Measurements from ENCODE around the gene MCEMP1.

MCEMP1 gene

DNA sequence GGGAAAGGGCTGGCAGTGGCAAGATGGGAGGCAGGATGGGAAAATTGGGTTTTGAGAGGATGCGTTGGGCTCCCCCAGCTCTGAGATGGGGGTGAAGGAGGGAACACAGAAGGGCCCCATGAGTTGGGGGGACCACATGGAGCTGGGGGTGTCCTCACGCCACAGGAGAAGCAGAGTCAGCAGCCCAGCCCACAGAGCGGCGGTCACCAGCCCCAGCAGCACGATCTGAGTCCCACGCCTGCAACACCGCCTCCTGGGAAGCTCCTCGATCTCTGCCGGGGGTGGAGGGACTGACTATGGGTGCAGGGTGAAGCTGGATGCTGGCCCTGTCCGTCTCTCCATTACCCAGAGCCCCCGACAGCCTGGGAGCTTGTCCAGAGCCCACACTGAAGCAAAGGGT is 21.7 kb downstream of the MCEMP1 start:
- no peak for DNase-seq (ENCODE audit: low read depth)

DNA sequence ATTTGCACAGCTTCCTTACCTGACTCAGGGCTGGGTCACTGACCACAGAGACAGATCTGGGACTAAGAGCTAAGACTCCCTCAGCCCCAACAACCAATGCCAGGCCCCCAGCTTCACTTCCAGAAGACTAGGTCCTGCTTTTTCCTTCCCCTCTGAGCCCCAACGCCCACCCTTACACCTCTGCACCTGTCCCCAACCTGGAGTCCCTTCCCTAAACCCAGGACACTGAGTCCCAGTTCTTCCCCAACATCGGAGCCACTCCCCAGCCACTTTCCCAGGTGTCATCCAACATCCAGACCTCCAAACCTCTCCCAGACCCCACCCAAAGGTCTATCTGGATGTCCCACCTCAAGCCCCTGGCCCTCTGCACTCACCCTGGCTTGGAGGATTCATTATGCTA is 22.1 kb downstream of the MCEMP1 start:
- no peak for DNase-seq (ENCODE audit: low read depth)

DNA sequence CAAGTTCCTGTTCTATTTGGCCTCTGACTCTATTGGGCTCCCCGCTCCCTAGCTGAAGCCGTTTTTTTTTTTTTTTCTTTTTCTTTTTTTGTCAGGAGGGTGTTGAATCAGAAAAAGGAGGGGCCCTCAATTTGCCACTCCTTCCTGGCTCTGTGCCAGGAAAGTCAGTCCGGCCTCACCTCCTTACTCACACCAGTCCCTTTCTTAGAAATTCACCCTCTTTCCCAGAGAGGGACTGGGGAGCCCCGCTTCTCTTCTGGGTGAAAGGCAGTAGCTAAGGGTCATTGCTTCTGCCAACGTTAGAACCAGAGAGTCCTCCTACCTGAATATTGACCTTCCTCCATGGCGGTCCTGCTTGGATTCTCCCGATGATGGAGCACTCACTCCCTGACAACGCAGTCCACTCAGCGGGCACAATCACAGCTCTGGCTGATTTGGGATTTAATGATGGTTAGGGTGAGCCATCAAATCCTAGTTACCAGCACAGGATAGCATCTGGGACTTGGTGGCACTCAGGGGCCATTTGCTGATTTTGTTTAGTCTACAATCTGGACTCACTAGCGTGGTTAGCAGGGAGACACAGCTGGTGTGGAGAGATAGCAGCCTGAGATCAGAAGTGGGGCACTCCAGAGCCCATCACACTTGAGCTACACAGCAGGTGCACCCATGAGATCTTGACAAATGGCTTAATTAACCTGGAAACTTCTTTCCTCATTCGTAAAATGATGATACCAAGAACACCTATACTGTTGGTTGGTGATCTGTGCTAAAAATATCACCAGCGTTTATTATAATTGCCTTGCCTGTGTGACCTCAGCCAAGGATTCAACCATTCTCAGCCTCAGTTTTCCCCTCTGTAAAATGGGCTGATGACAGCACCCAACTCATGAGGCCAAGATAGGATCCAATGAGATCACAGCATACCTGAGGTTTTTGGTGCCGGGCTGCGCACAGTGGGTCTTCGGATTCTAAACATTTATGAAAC is 22.8 kb downstream of the MCEMP1 start:
- DNase-seq (ENCODE audit: low read depth): no peak

DNA sequence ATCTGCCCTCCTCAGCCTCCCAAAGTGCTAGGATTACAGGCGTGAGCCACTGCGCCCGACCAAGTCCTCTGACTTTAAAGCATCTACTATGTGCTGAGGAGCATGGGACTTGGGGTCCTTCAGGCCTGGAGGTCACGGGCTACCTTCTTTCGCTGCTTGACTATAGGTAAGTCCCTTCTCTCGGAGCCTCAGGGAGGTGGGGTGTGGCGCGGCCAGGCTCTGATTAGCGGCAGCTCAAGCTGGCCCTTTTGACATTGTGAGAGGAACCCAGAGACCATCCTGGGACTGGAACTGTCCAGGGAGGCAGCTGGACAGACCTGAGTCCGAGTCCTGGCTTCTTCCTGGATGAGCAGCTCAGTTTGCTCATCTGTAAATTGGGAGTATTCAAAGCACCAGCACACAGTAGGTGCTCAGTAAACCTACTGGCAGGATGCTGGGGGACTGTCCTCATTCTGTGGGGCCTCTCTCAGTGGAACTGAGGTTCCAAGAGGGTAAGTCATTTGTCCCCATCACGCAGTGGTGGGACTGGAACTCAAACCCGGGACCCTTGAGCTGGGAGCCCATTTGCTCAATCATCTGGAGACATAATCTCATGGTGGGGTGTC is 24.3 kb downstream of the MCEMP1 start:
- no peak for DNase-seq (ENCODE audit: low read depth)

DNA sequence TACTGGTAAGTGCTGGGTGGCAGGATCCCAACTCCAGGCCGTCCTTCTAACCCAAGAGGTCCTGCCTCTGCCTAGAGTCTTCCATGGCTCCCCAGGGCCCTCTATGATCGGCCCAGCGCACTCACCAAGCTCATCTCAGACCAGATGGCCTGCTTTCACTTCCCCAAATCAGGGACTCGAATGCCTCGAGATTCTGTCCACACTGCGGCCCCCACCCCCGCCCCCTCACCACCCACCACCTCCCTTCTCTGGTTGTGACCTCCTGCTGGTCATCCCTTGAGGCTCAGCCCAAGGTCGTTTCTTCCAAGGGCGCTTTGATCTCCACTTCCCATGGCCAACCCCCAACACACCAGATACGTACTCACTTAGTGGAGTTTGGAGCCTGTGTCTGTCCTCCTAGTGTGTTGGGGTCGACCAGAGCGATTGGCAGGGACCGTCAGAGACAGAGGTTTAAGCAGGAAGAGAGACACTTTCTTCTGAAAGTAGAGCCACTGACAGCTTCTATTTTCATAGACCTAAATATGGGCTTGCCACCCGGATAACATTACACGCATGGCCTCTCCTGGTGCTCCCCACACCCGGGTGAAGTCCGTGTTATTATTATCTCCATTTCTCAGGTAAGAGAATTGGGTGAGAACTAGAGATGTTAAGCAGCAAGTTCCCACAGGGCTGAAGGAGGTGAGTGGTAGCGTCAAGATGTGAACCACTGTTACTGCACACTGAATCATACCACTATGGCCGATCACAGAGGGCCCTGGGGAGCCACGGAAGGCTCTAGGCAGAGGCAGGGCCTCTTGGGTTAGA is 25.0 kb downstream of the MCEMP1 start, which contains the start of gene FCER2:
FCER2 (minus strand) TSS at position 478 of the 804 bp plus-strand sequence. CDS start 2,371 bp downstream, outside the sequence.
- DNase-seq (ENCODE audit: low read depth): no peak

DNA sequence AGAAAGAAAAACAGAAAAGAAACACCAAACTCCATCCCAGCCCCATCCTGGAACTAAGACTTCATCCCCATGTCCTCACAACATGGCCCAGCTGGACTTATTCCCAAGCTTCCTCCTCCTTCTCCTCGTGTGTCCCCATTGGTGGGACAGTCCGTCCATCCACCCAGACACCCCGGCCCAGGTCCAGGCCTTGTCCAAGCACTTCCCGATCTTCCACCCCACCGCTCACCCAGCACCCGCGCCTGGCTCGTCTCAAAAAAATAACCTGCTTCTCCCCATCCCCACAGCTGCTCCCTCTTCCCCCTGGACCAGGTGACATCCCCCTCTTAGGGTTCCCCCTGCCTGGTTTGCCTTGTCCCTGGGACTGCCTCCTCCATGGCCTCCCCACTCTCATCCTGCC is 26.4 kb downstream of the MCEMP1 start:
- DNase-seq (ENCODE audit: low read depth): no peak

DNA sequence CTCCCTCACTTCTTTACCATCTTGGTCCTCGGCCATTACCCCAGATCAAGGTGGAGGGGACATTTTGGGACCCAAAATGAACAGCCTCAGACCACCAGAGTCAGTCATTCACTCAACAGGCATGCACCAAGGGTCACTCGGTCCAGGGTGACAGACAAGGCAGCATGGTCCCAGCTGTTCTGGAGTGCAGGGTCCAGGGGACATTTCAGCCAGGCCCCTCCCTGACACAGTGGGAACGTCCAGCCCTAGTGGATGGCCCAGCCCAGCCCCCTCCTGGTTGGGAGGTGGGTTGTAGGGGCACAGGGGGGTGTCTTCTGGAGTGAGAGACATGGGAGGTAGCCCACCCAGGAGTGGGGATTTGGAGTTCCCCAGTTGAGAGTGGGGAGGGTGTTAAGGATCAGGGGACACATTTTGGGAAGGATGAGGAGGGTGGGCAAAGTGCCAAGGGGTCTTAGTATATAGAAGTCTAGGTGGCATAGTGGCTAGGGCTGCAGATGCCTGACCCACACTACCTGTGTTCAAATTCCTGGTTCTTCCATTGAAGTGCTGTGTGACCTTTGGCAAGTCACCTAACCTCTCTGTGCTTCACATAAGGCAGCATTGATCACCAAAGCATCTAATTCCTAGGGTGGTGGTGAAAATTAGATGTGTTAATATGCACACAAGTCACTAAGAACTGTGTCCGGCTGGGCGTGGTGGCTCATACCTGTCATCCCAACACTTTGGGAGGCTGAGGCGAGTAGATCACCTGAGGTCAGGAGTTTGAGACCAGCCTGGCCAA is 27.6 kb downstream of the MCEMP1 start:
- DNase-seq (ENCODE audit: low read depth): no peak

DNA sequence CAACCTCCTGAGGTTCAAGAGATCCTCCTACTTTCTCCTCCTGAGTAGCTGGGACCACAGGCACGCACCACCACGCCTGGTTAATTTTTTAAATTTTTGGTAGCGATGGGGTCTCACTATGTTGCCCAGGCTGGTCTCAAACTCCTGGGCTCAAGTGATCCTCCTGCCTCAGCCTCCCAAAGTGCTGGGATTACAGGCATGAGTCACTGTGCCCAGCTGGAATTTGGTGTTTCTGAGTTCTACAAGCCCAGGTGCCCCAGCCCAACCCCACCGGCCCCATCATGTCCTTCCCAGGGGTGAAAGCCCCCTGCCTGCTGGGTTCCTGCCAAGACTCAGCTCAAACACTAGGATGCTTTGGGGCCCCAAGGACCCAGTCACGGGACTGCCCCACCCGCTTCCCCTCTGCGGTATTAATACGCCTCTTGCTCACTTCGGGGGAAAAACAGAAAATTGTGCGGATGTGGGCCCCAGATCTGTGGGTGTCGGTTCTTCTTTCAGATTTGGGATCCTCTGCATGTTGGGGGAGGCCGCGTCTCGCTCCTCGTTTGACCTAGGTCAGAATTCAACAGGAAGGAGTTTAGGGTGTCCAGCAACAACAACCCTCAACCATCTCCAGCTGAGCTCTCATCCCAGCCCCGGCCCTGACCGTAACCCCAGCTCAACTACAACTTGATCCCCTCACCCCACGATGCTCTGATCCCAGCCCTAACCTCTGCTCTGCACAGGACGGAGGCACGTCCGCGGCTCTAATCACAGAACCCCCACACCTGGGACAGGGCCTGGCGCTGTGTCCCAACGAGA is 28.7 kb downstream of the MCEMP1 start:
- peak; percentile 70 for DNase-seq (ENCODE audit: low read depth)

DNA sequence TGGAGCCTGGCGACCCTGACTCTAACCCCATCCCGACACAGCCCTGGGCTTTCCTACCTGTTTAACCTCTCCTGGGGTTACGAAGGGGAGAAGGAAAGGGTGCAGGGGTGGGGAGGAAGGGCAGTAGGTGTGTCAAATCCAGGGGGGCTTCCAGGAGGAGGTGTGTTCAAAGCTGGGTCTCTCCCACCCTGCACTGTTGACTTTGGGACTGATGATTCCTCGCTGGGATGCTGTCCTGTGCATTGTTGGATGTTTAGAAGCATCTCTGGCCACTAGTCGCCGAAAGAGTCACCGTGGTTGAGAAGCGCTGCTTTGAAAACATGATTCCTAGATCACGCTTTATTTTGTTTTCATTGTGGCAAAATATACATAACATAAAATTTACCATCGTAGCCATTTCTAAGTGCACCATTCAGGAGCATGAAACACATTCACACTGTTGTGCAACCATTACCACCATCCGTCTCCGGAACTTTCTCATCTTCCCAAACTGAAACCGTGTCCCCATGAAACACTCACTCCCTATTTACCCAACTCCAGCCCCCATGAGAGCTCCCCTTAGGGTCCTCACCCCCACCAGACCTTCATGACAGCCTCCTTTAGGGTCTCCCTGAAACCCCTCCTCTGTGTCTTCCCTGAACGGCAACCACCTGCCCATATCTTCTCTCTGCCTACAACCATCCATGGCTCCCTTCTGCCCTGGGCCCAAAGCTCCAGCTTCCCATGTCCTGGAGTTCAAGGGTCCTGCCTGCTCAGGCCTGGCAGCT is 29.5 kb downstream of the MCEMP1 start:
- DNase-seq (ENCODE audit: low read depth): no peak

DNA sequence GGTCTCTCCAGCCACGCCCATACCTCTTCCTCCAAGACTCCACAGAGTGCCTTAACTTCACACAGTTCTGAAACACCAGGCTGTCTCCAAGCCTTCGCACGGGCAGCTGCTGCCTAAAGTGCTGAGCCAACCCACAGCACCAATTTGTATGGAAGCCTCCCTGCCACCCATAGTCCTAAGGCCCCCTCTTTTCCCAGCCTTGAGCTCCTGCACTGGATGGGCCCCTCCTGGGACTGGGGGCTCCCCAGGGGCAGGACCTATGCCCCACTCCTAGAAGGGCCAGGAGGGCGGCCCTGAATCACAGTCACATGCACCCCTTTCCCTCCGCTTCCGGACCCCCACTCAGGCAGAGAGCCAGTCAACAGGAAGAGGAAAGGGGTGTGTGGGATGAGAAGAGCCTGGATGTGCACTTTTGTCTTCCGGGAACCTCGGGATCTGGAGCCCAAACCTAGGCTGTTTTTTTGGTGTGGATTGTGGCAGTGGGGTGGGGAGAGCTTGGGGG is 30.1 kb downstream of the MCEMP1 start:
- DNase-seq (ENCODE audit: low read depth): no peak

DNA sequence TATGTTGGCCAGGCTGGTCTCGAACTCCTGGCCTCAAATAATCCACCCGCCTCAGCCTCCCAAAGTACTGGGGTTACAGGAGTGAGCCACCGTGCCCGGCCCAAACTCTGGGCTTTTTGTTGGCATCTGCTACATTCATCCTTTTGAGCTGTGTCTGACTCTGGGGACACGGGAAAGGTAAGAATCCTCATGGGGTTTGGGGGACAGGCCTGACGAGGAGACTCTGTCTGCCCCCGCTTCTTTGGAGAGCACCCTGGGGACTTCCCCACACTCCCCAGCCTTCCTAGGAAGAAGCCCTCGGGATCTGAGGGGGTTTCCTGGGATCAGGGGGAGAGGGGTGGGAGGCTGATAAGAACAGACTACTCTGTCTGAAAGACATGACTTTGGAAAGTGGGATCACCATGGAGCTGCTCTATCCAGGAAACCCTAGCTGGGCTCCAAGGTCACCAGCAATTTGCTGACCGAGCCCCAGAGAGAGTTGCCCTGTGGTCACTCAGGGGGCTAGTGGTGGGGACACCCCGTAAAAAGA is 33.1 kb downstream of the MCEMP1 start:
- DNase-seq (ENCODE audit: low read depth): no peak

DNA sequence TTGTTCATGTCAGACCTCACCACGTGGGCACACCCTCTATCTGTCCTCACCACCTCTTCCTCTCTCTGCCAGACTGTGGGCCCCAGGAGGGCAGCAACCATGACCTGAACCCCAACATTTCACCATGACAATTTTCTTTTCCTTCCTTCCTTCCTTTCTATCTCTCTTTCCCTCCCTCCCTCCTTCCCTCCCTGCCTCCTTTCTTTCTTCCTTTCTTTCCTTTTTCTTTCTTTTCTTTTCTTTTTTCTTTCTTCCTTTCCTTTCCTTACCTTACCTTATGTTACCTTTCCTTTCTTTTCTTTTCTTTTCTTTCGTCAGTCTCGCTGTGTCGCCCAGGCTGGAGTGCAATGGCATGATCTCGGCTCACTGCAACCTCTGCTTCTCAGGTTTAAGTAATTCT is 33.7 kb downstream of the MCEMP1 start:
- DNase-seq (ENCODE audit: low read depth): no peak

DNA sequence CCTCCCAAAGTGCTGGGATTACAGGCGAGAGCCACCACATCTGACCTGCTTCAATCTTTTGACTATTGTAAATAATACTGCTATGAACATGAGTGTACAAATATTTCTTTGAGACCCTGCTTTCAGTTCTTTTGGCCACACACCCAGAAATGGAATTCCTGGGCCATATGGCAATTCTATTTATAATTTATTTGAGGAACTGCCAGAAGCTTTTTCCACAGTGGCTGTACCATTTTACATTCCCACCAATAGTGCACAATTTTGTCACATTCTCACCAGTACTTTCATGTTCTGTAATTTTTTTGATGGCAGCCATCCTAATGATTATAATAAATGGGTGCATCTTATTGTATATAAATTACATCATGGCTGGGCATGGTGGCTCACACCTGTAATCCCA is 38.8 kb downstream of the MCEMP1 start:
- no peak for DNase-seq (ENCODE audit: low read depth)

DNA sequence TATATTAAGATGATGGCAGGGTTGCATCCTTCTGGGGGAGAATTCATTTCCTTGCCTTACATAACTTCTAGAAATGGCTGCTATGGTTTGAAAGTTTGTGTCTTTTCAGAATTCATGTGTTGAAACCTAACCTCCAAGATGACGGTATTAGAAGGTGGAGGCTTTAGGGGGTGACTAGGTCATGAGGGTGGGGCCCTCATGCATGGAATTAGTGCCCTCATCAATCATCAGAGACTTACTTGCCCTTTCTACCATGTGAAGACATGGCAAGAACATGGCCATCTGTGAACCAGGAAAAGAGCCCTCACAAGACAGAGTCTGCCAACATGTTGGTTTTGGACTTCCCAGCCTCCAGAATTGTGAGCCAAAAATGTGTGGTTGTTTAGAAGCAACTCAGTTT is 39.9 kb downstream of the MCEMP1 start:
- DNase-seq (ENCODE audit: low read depth): no peak

DNA sequence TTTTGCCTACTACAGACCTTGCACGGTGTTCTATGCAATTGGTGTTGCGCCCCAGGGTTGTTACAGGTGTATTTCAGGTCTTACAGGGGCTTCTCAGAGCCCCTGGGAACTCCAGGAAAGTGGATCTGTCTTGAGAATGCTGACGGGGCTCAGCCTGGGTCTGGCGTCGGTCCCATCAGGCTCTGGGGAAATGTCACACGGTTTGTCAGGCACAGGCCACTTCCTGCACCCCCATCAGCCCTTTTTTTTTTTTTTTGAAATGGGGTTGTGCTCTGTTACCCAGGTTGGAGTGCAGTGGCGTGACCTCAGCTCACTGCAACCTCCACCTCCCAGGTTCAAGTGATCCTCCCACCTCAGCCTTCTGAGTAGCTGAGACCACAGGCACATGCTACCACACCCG is 41.8 kb downstream of the MCEMP1 start:
- no peak for DNase-seq (ENCODE audit: low read depth)

DNA sequence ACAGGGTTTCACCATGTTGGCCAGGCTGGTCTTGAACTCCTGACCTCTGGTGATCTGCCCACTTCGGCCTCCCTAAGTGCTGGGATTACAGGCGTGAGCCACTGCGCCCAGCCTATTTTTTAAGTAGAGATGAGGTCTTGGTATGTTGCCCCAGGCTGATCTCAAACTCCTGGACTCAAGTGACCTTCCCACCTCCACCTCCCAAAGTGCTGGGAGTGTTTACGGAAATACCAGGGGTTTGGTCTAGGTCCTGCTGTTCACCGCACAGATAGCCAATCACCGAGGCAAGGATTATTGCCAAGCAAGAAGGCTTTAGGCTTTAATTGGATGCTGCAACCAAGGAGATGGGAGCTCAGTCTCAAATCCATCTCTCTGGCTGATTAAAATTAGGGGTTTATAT is 43.5 kb downstream of the MCEMP1 start:
- no peak for DNase-seq (ENCODE audit: low read depth)

DNA sequence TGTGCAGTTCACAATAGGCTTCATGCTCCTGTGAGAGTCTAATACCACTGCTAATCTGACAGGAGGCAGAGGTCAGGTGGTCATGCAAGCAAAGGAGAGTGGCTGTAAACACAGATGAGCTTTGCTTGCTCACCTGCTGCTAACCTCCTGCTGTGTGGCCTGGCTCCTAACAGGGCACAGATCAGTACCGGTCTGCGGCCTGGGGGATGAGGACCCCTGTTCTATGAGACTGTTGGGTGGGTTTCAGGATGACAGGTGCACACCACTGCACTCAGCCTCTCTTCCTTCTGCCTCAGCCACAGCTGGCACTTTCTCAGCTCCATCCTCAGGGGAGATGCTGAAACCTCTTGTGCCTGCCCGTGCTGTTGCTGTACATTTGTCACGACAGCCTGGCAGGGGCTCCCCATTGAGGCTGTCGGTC is 45.4 kb downstream of the MCEMP1 start:
- DNase-seq (ENCODE audit: low read depth): no peak

DNA sequence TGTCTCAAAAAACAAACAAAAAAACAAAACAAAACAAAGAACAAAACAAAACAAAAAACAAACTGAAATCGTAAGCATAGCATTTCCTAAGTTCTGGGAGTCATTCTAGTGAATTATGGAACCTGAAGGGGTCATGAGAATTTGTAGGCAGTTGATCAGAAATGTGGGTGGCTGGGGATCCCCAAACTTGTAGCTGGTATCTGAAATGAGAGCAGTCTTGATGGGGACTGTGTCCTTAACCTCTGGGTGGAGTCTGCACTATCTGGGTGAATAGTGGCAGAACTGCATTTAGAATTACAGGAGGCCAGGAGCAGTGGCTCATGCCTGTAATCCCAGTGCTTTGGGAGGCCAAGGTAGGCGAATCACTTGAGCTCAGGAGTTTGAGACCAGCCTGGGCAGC is 48.9 kb downstream of the MCEMP1 start:
- no peak for DNase-seq (ENCODE audit: low read depth)

DNA sequence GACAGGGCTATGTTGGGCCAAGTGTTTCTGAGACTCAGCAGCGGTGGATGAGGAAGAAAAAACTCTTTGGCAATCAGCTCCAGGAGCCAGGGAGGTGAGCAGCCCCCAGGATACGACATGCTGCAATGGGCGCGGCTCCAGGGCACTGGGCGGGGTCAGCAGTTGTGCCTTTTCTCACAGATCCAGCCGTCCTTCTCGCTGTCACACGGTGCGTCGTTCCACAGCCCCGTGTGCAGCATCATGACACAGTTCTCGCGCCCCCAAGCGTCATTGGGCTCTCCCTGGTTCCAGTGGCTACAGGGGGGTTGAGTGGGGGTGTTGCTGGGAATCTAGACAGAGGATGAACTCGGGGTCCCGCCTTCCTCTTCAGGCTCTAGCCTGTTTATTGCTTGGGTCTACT is 52.3 kb downstream of the MCEMP1 start:
- DNase-seq (ENCODE audit: low read depth): no peak
